ENCODE measurements around the gene C11orf98. TPM values are rescaled to one million over a fixed set of nuclear protein-coding genes. Genes with fewer than 3 reads are reported as not detected.
A peak's percentile ranks its signal among the peaks of the same experiment; 100 is the strongest.

The C11orf98 gene
- total and polyA plus RNA-seq, 2 donors (not counting 1 experiment from before 2014, with no cell fraction given), result 41.5 to 48.1 TPM

DNA sequence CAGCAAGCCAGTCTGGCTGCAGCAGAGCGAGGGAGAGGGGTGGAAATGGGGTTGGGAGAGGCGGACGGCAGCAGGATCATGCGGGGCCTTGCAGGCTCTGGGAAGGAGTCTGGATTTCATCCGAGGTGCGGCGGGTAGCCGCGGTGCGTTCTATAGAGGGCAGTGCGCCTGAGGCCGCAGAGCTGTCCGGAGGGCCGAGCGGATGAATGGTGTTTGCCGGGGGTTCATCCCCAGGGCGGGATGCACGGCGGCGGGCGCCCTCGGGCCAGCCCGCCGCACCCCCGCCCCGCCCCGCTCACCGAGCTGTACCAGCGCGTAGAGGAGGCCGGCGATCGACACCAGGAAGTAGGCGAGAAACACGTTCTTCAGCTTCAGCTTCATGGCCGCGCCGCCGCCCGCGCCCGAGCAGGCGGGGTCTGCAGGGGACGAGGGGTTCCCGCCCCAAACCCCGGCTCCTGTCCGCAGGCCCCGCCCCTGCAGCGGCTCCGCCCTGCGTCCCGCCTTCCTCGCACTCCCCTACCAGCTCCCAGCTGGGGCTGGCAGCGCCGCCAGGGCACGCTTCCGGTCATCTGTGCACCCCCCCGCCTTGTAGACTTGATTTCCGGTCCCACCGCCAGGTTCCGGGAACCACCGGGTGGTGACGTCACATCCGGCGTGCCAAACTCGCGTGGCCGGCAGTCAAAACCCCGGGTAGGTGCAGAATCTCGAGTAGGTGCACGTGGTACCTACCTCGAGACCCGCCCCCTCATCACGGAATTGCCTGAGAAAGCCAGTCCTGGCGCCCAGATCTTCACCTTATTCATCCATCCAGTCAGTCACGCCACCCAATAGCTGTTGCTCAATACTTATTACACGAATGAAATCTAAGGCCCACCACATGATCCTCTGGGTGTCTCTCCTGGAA is 43.2 kb downstream of the C11orf98 start, which contains the start of gene B3GAT3:
TSS of gene B3GAT3 (minus strand) at position 420 of the 904 bp plus-strand sequence. CDS start at position 381, 39 bp downstream.
- WGBS (ENCODE audit: insufficient coverage), result under 1% methylated on average over 75 of the region's 77 CpGs
- CTCF ChIA-PET, result interaction anchor here (1.1 to 4.4 kb wide), 11 partner anchors 9 to 259 kb away, joined by 3 to 35 read pairs (median 5); partner anchors contain the start of genes C11orf98, CSKMT, EML3 and LBHD1
- Mint-ChIP-seq H3K27ac (peak within 1 kb of the TSS; percentile 95), H3K4me1 (peaks cover 23% of the 10 kb centered on the region), H3K27me3 (no peaks in the 10 kb centered on the region), H3K9me3 (ENCODE audit: insufficient read depth) (no peaks in the 10 kb centered on the region), H3K4me3 (peak within 1 kb of the TSS; percentile 98)
- Histone ChIP-seq H3K4me3 (ENCODE audit: control extremely low read depth in 1 of 5, extremely low read depth in 1 of 5, insufficient read depth in 1 of 5, low read depth in 2 of 5, low read length in 4 of 5) (peak within 1 kb of the TSS; percentile 80 to 93 (median 88)), H3K9me3 (ENCODE audit: control extremely low read depth in 1 of 3, control insufficient read depth in 2 of 3, insufficient read depth in 1 of 3, low read length in 2 of 3) (no peaks in the 10 kb centered on the region), H3K36me3 (replicated peaks in 1 of 2; ENCODE audit: control extremely low read depth in 1 of 2, control insufficient read depth in 1 of 2, extremely low read depth in 1 of 2, insufficient read depth in 2 of 2, low read length in 1 of 2) (peaks cover 5 to 28% of the 10 kb centered on the region in 2 experiments), H4K20me1 (ENCODE audit: control insufficient read depth, insufficient read depth, low read length, poor library complexity, severe bottlenecking) (peaks cover 4% of the 10 kb centered on the region), H3K27me3 (replicated peaks in 1 of 4; ENCODE audit: control extremely low read depth in 1 of 4, control insufficient read depth in 3 of 4, insufficient read depth in 4 of 4, low read length in 3 of 4) (no peaks in the 10 kb centered on the region), H3K9ac (ENCODE audit: low read length) (peak within 1 kb of the TSS; percentile 93), H3K27ac (ENCODE audit: low read length in 2 of 2) (peak within 1 kb of the TSS; percentile 88 to 98), H2AFZ (ENCODE audit: insufficient read depth, low read depth, low read length, poor library complexity, severe bottlenecking) (peak within 1 kb of the TSS; percentile 85), H3K4me2 (replicated peaks; ENCODE audit: low read depth, low read length, poor library complexity, severe bottlenecking) (peak within 1 kb of the TSS; percentile 92), H3K4me1 (ENCODE audit: control insufficient read depth in 2 of 2, insufficient read depth in 2 of 2, low read length in 2 of 2) (peaks cover 11 to 19% of the 10 kb centered on the region in 2 donors), H3K79me2 (ENCODE audit: control insufficient read depth, insufficient read depth, low read length) (peaks cover 15% of the 10 kb centered on the region)
- ATAC-seq (ENCODE audit: low read depth), result peak; percentile 92
- peak; percentile 99 for DNase-seq
- intact Hi-C loops (cut with micrococcal nuclease), result loop anchor here (1.0 to 2.0 kb wide), 8 partner anchors 10 to 139 kb away; partner anchors contain the start of genes C11orf98, CSKMT, EML3 and GANAB
- POLR2A ChIA-PET, result interaction anchor here (0.6 to 3.6 kb wide), 18 partner anchors 19 to 1690 kb away, joined by 3 to 33 read pairs (median 6); partner anchors contain the start of genes BSCL2, C11orf98, CSKMT and EEF1G
- TF ChIP-seq, protein P1, sequence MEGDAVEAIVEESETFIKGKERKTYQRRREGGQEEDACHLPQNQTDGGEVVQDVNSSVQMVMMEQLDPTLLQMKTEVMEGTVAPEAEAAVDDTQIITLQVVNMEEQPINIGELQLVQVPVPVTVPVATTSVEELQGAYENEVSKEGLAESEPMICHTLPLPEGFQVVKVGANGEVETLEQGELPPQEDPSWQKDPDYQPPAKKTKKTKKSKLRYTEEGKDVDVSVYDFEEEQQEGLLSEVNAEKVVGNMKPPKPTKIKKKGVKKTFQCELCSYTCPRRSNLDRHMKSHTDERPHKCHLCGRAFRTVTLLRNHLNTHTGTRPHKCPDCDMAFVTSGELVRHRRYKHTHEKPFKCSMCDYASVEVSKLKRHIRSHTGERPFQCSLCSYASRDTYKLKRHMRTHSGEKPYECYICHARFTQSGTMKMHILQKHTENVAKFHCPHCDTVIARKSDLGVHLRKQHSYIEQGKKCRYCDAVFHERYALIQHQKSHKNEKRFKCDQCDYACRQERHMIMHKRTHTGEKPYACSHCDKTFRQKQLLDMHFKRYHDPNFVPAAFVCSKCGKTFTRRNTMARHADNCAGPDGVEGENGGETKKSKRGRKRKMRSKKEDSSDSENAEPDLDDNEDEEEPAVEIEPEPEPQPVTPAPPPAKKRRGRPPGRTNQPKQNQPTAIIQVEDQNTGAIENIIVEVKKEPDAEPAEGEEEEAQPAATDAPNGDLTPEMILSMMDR (IDR thresholded peaks at IDR 0.05), result no peak
- no peak for TF ChIP-seq EZH2 (IDR thresholded peaks at IDR 0.05; ENCODE audit: borderline replicate concordance, insufficient read depth, low read depth, low read length, poor library complexity, severe bottlenecking)
